Choroid plexus epithelial cell (primary cell): ENCODE results near the gene GRIA2.
A peak's percentile ranks its signal among the peaks of the same experiment; 100 is the strongest.
"Not testable (repeated sequence)": the region's sequence is repeated elsewhere in the genome, so short reads cannot be mapped to it uniquely, and the experiment has no call there.

Experiments used
- DNase-seq: peaks from one replicate; pipeline ENCODE4 v3.0.0-alpha.2; 2010; ENCODE audit warnings: low read depth
- H3K4me3 ChIP-seq: 2 replicates; pipeline ENCODE4 v1.5.1; 2011; ENCODE audit warnings: low read depth, mild to moderate bottlenecking, control low read depth, low read length, moderate library complexity
- CTCF ChIP-seq: conservative IDR thresholded peaks from 2 replicates; pipeline ENCODE4 v1.5.1; 2011; ENCODE audit warnings: low read depth, mild to moderate bottlenecking, control low read depth, inconsistent platforms, low read length, moderate library complexity

The GRIA2 gene

GRCh38 chr4:157220371-157220881, at the start of gene GRIA2:
GRIA2 (plus strand) TSS chr4:157220728; CDS start chr4:157221043, 315 bp downstream.
- peak; percentile 58 for DNase-seq
- H3K4me3 ChIP-seq = peak within 1 kb of the TSS; percentile 42
- no peak for TF ChIP-seq CTCF

GRCh38 chr4:157172011-157172410, 48.5 kb upstream of the GRIA2 start:
- H3K4me3 ChIP-seq = no peak overlapping the region
- TF ChIP-seq CTCF = peak; percentile 47
- DNase-seq = peak; percentile 56

- DNase-seq, H3K4me3 ChIP-seq: not testable (repeated sequence)
Measured at GRCh38 chr4:157180268-157180667, 40.3 kb upstream of the GRIA2 start.

GRCh38 chr4:157184300-157184699, 36.2 kb upstream of the GRIA2 start:
- DNase-seq = no peak
- TF ChIP-seq CTCF = no peak
- no peak overlapping the region for H3K4me3 ChIP-seq

DNA sequence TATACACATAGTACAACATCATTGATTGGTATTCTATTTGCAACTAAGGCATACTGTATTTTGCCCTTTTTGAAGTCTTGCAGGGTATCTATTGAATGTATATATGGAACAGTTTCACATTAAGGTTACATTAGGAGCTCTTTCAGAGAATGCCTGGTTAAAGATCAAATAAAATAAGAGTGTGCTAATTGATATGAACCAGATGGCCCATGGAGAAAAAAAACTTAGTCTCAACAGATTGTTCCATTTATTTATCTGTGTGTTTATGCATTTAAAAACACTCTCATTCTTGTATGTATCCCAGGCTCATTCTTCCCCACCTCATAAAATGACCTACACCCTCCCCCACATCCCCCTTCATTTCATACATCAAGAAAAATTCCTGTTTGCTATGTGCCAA, 35.2 kb upstream of the GRIA2 start:
- DNase-seq = no peak
- no peak for TF ChIP-seq CTCF
- H3K4me3 ChIP-seq = no peak overlapping the region

GRCh38 chr4:157195374-157195773, 25.2 kb upstream of the GRIA2 start:
- no peak for DNase-seq
- TF ChIP-seq CTCF = no peak
- H3K4me3 ChIP-seq = no peak overlapping the region

- TF ChIP-seq CTCF = no peak
- no peak for DNase-seq
- no peak overlapping the region for H3K4me3 ChIP-seq
Measured at GRCh38 chr4:157196046-157196445, 24.5 kb upstream of the GRIA2 start.
